ENCODE results near the gene GABRG3. TPM values are rescaled to one million over a fixed set of nuclear protein-coding genes. Genes with fewer than 3 reads are reported as not detected.
"Not testable (repeated sequence)": the region's sequence is repeated elsewhere in the genome, so short reads cannot be mapped to it uniquely, and the experiment has no call there.

The GABRG3 gene
- total RNA-seq, 1 experiment from 2014 or later = not detected

GRCh38 chr15:27176785-27177406, 205.9 kb downstream of the GABRG3 start:
- no peaks in the 10 kb centered on the region for H3K79me2 ChIP-seq (ENCODE audit: low read length)
- no peak overlapping the region for H3K4me3 ChIP-seq (ENCODE audit: low read length)
- H3K9ac ChIP-seq (ENCODE audit: low read length) = no peak overlapping the region
- no peak overlapping the region for H3K4me2 ChIP-seq (ENCODE audit: low read depth, low read length, poor library complexity, severe bottlenecking)
- H4K20me1 ChIP-seq (ENCODE audit: insufficient read depth, low read depth, low read length) = no peaks in the 10 kb centered on the region
- H3K4me1 ChIP-seq (ENCODE audit: low read length) = no peaks in the 10 kb centered on the region
- no peak overlapping the region for H3K27ac ChIP-seq (ENCODE audit: low read length)
- peaks cover 40% of the 10 kb centered on the region for H3K9me3 ChIP-seq (ENCODE audit: low read length)
- no peak overlapping the region for H2AFZ ChIP-seq (ENCODE audit: low read length)
- H3K27me3 ChIP-seq (ENCODE audit: low read length) = no peaks in the 10 kb centered on the region
- no peak for DNase-seq
- no peaks in the 10 kb centered on the region for H3K36me3 ChIP-seq (ENCODE audit: insufficient read depth, low read length)
- no peaks in the 10 kb centered on the region for H3K9me2 ChIP-seq (replicated peaks; ENCODE audit: insufficient read depth, low read length)

- no peaks in the 10 kb centered on the region for H3K4me1 ChIP-seq (ENCODE audit: low read length)
- no peak overlapping the region for H3K9ac ChIP-seq (ENCODE audit: low read length)
- no peak for DNase-seq
- H3K36me3 ChIP-seq (ENCODE audit: insufficient read depth, low read length) = no peaks in the 10 kb centered on the region
- no peaks in the 10 kb centered on the region for H3K27me3 ChIP-seq (ENCODE audit: low read length)
- no peak overlapping the region for H3K4me2 ChIP-seq (ENCODE audit: low read depth, low read length, poor library complexity, severe bottlenecking)
- no peaks in the 10 kb centered on the region for H3K9me2 ChIP-seq (replicated peaks; ENCODE audit: insufficient read depth, low read length)
- H2AFZ ChIP-seq (ENCODE audit: low read length) = no peak overlapping the region
- peaks cover 37% of the 10 kb centered on the region for H3K9me3 ChIP-seq (ENCODE audit: low read length)
- H4K20me1 ChIP-seq (ENCODE audit: insufficient read depth, low read depth, low read length) = no peaks in the 10 kb centered on the region
- no peak overlapping the region for H3K27ac ChIP-seq (ENCODE audit: low read length)
- no peaks in the 10 kb centered on the region for H3K79me2 ChIP-seq (ENCODE audit: low read length)
- no peak overlapping the region for H3K4me3 ChIP-seq (ENCODE audit: low read length)
Measured at GRCh38 chr15:27179789-27180188, 208.8 kb downstream of the GABRG3 start.

GRCh38 chr15:27182561-27183110, 211.7 kb downstream of the GABRG3 start:
- Histone ChIP-seq H3K4me1 (ENCODE audit: low read length) (no peaks in the 10 kb centered on the region), H3K9me3 (ENCODE audit: low read length) (peaks cover 23% of the 10 kb centered on the region), H3K9me2 (replicated peaks; ENCODE audit: insufficient read depth, low read length) (no peaks in the 10 kb centered on the region), H4K20me1 (ENCODE audit: insufficient read depth, low read depth, low read length) (no peaks in the 10 kb centered on the region), H3K4me3 (ENCODE audit: low read length) (no peak overlapping the region), H3K27ac (ENCODE audit: low read length) (no peak overlapping the region), H3K4me2 (ENCODE audit: low read depth, low read length, poor library complexity, severe bottlenecking) (no peak overlapping the region), H3K36me3 (ENCODE audit: insufficient read depth, low read length) (no peaks in the 10 kb centered on the region), H3K27me3 (ENCODE audit: low read length) (no peaks in the 10 kb centered on the region), H3K79me2 (ENCODE audit: low read length) (no peaks in the 10 kb centered on the region), H2AFZ (ENCODE audit: low read length) (no peak overlapping the region), H3K9ac (ENCODE audit: low read length) (no peak overlapping the region)
- no peak for DNase-seq

- H3K4me3 ChIP-seq (ENCODE audit: low read length) = no peak overlapping the region
- H2AFZ ChIP-seq (ENCODE audit: low read length) = no peak overlapping the region
- no peaks in the 10 kb centered on the region for H3K9me2 ChIP-seq (replicated peaks; ENCODE audit: insufficient read depth, low read length)
- H4K20me1 ChIP-seq (ENCODE audit: insufficient read depth, low read depth, low read length) = no peaks in the 10 kb centered on the region
- no peaks in the 10 kb centered on the region for H3K4me1 ChIP-seq (ENCODE audit: low read length)
- H3K27ac ChIP-seq (ENCODE audit: low read length) = no peak overlapping the region
- no peaks in the 10 kb centered on the region for H3K27me3 ChIP-seq (ENCODE audit: low read length)
- no peaks in the 10 kb centered on the region for H3K79me2 ChIP-seq (ENCODE audit: low read length)
- no peak overlapping the region for H3K9ac ChIP-seq (ENCODE audit: low read length)
- no peak overlapping the region for H3K4me2 ChIP-seq (ENCODE audit: low read depth, low read length, poor library complexity, severe bottlenecking)
- H3K9me3 ChIP-seq (ENCODE audit: low read length) = peaks cover 21% of the 10 kb centered on the region
- no peak for DNase-seq
- no peaks in the 10 kb centered on the region for H3K36me3 ChIP-seq (ENCODE audit: insufficient read depth, low read length)
Measured at GRCh38 chr15:27183201-27183600, 212.2 kb downstream of the GABRG3 start.

- H3K9me2 ChIP-seq (replicated peaks; ENCODE audit: insufficient read depth, low read length); H4K20me1 ChIP-seq (ENCODE audit: insufficient read depth, low read depth, low read length); H3K4me1 ChIP-seq (ENCODE audit: low read length); DNase-seq; H3K27me3 ChIP-seq (ENCODE audit: low read length); H3K4me3 ChIP-seq (ENCODE audit: low read length); H2AFZ ChIP-seq (ENCODE audit: low read length); H3K9ac ChIP-seq (ENCODE audit: low read length); H3K79me2 ChIP-seq (ENCODE audit: low read length); H3K4me2 ChIP-seq (ENCODE audit: low read depth, low read length, poor library complexity, severe bottlenecking); H3K36me3 ChIP-seq (ENCODE audit: insufficient read depth, low read length); H3K27ac ChIP-seq (ENCODE audit: low read length): not testable (repeated sequence)
- H3K9me3 ChIP-seq (ENCODE audit: low read length) = peaks cover 21% of the 10 kb centered on the region
Measured at GRCh38 chr15:27191515-27191914, 220.5 kb downstream of the GABRG3 start.

GRCh38 chr15:27196691-27197090, 225.7 kb downstream of the GABRG3 start:
- no peak for DNase-seq
- H3K79me2 ChIP-seq (ENCODE audit: low read length) = no peaks in the 10 kb centered on the region

GRCh38 chr15:27201425-27201824, 230.4 kb downstream of the GABRG3 start:
- no peaks in the 10 kb centered on the region for H3K4me1 ChIP-seq (ENCODE audit: low read length)
- no peak overlapping the region for H2AFZ ChIP-seq (ENCODE audit: low read length)
- no peaks in the 10 kb centered on the region for H4K20me1 ChIP-seq (ENCODE audit: insufficient read depth, low read depth, low read length)
- peaks cover 30% of the 10 kb centered on the region for H3K9me3 ChIP-seq (ENCODE audit: low read length)
- no peak overlapping the region for H3K4me2 ChIP-seq (ENCODE audit: low read depth, low read length, poor library complexity, severe bottlenecking)
- no peak for DNase-seq
- H3K4me3 ChIP-seq (ENCODE audit: low read length) = no peak overlapping the region
- no peaks in the 10 kb centered on the region for H3K27me3 ChIP-seq (ENCODE audit: low read length)
- H3K36me3 ChIP-seq (ENCODE audit: insufficient read depth, low read length) = no peaks in the 10 kb centered on the region
- no peaks in the 10 kb centered on the region for H3K79me2 ChIP-seq (ENCODE audit: low read length)
- no peak overlapping the region for H3K9ac ChIP-seq (ENCODE audit: low read length)
- H3K9me2 ChIP-seq (replicated peaks; ENCODE audit: insufficient read depth, low read length) = no peaks in the 10 kb centered on the region
- no peak overlapping the region for H3K27ac ChIP-seq (ENCODE audit: low read length)

More at GRCh38 chr15:27196691-27197090, 225.7 kb downstream of the GABRG3 start:
- no peak overlapping the region for H3K27ac ChIP-seq (ENCODE audit: low read length)
- H3K27me3 ChIP-seq (ENCODE audit: low read length) = no peaks in the 10 kb centered on the region
- no peaks in the 10 kb centered on the region for H3K4me1 ChIP-seq (ENCODE audit: low read length)
- peaks cover 25% of the 10 kb centered on the region for H3K9me3 ChIP-seq (ENCODE audit: low read length)
- H3K36me3 ChIP-seq (ENCODE audit: insufficient read depth, low read length) = no peaks in the 10 kb centered on the region
- H4K20me1 ChIP-seq (ENCODE audit: insufficient read depth, low read depth, low read length) = no peaks in the 10 kb centered on the region
- H3K9ac ChIP-seq (ENCODE audit: low read length) = no peak overlapping the region
- no peak overlapping the region for H2AFZ ChIP-seq (ENCODE audit: low read length)
- H3K4me2 ChIP-seq (ENCODE audit: low read depth, low read length, poor library complexity, severe bottlenecking) = no peak overlapping the region
- H3K9me2 ChIP-seq (replicated peaks; ENCODE audit: insufficient read depth, low read length) = no peaks in the 10 kb centered on the region
- H3K4me3 ChIP-seq (ENCODE audit: low read length) = no peak overlapping the region

- Histone ChIP-seq H3K4me1 (ENCODE audit: low read length) (no peaks in the 10 kb centered on the region), H3K4me2 (ENCODE audit: low read depth, low read length, poor library complexity, severe bottlenecking) (no peak overlapping the region), H2AFZ (ENCODE audit: low read length) (no peak overlapping the region), H3K9me3 (ENCODE audit: low read length) (peaks cover 61% of the 10 kb centered on the region), H3K27me3 (ENCODE audit: low read length) (no peaks in the 10 kb centered on the region), H3K36me3 (ENCODE audit: insufficient read depth, low read length) (no peaks in the 10 kb centered on the region), H3K9me2 (replicated peaks; ENCODE audit: insufficient read depth, low read length) (no peaks in the 10 kb centered on the region), H3K79me2 (ENCODE audit: low read length) (no peaks in the 10 kb centered on the region), H3K9ac (ENCODE audit: low read length) (no peak overlapping the region), H3K4me3 (ENCODE audit: low read length) (no peak overlapping the region), H3K27ac (ENCODE audit: low read length) (no peak overlapping the region), H4K20me1 (ENCODE audit: insufficient read depth, low read depth, low read length) (no peaks in the 10 kb centered on the region)
- no peak for DNase-seq
Measured at GRCh38 chr15:27210176-27210575, 239.2 kb downstream of the GABRG3 start.

Data from Karpas-422 (cell line).